ENCODE data around the gene SDC4.

Gene SDC4

DNA sequence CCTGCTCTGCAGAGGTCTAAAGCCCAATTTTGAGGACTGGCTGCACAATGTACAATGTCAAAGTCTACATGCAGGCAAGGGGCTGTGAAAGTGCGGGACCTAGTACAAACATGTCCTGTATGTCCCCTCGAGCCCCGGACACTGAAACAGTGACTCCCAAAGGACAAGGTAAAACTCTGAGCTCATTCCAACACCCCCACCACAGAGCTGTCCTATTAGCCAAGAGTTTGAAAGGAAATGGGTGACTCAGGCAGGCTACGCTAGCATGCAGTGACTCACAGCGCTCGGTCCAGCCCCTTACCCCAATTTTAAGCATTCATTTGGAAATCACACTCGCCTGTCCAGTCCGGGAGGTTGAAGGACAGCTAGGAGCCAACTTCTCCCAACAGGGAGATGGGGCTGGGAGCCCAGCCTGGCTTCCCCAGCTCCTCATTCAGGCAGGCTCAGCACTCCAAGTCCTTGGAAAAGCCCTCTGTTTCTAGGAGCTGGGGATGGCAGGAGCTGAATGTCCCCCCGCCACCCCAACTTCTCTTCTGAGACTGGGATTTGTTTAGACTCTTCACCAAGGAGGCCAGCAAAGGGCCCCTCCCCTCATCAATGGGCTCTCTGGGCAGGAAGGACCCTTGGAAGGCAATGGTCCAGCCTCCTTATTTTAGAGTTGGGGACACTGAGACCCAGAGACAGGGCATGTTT lies 3.9 kb downstream of the SDC4 start:
- no peak for DNase-seq (ENCODE audit: low read depth in 4 of 4, low spot score in 1 of 4)

DNA sequence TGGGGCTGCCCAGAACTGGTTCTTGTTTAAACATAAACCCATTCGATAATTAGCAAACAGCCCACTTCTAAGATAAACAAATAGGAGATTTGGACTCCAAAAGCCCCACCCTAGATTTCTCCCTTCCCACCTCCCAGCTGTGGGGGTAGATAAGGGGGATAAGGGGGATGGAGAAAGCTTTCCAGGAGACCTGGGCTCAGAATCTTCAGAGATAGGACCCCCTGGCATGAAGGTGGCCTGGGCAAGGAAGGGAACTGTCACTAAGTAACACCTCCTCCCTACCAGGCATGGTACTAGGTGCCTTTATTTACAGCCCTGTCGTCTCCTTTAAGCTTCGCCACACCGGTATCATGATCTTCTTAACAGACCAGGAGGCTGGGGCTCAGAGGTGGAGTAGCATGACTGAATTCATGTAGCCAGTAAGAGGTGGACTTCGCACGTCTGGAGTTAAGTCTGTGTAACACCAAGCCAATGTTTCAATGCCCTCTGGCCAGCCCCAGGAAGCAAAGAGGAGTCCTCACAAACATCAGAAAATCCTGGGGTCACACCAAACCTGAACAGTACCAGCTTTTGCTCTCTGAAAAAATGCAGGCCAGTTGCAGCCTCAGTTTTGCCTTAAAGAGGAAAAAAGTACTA lies 4.6 kb downstream of the SDC4 start:
- DNase-seq (ENCODE audit: low read depth in 4 of 4, low spot score in 1 of 4) = no peak

DNA sequence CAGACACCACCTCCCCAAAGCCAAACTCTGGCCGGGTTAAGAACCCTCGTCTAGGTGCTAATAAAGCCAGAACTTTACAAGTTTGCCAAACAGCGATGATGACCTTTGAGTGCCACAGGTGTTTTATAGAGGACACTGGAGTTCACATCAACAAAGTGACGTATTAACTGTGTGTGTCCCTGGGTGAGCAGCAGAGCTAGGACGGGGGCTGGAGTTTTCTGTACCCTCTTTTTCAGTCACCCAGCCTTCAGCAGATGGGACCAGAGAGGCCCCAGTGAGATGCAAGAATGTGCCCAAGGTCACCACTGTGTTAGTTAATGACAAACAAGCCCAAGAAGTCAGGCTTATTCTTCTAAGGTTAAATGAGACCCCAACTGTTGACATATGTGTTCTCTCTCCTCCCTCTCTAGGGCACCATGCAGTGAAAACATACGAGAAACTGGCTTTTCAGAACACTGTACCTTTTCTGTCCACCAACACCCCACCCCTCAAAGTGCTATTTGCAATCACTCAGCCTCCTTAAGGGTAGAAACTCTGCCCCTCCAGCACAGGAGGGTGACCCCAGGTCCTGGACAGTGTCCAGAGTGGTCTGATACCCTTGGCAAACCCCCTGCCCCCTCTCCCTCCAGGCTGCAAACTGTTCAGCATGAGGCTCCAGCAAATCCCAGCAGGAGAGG lies 5.2 kb downstream of the SDC4 start:
- no peak for DNase-seq (ENCODE audit: low read depth in 4 of 4, low spot score in 1 of 4)

DNA sequence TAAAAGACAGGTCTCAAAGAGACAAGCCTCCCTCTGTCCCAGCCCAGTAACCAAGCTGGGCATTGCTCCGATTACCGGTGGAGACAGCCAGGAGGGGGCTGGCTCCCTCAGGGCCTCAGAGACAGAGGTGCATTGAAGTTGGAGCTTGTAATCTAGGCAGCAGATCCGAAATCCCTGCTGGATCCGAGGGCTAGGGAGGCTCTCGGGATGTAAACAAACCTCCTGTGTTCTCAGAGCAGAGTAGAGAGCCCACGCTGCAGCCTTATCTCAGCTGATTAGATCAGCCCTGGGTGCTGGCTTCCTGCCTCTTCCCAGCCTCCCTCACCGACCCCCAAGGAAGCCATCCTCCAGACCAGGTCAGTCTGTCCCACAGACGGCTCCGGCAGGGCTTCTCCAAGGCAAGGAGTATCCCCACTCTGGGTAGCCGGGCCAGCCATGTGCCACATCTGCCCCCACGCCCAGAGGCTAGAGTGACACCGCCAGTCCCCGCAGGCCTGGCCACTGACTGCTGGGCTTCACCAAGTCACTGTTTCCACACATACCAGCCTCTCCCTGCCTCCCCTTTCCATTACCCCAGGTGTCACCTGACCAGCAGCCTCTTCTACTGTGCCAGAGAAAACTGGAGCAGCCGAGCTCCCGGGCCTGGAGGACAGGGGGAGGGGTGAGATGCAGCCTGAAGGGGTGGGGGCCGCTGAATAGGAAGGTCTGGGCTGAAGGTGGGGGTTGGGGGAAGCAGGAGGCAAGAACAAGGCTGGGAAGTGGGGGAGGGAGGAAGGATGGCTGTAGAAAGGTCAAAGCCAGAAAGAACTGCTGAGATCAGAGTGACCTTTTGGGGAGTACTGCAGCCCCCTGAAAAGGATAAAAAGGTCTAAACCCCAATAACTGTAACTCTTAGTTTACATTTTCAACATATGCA lies 6.0 kb downstream of the SDC4 start:
- DNase-seq (ENCODE audit: low read depth in 4 of 4, low spot score in 1 of 4) = no peak

DNA sequence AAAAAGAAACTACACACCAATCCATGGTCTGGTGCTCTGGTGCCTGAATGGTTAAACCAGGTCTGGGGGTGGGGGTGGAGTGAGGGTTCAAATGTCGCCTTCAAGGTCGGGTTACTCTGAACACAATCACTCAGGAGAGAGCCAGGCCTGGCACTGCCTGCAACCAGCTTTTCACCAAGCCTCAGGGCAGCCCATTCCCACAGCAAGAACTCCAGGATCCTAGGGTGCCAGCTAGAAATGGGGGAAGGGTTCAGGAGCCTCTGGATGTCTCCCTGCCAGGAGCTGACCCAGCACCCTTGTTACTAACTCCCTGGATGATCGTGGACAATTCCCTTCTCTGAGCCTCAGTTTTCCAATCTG lies 6.7 kb downstream of the SDC4 start:
- no peak for DNase-seq (ENCODE audit: low read depth in 4 of 4, low spot score in 1 of 4)

DNA sequence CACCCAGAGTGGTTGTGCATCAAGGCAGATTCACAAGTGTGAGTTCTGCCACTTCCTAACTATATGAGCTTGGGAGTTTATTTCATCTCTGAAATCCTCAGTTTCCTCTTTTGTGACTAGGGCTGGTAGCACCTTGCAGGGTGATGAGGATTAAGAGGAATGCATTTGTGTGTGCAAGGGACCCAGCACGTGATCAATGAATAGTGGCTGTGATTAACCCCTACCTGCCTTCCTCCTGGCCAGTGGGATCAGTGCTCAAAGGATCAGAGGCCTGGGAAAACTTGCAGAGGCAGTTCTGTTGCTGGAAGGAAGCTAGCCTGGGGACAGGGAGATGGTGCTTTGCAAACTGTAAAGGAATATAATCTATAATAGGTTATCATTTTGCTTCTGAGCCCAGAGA lies 7.3 kb downstream of the SDC4 start:
- DNase-seq (ENCODE audit: low read depth in 4 of 4, low spot score in 1 of 4) = no peak

DNA sequence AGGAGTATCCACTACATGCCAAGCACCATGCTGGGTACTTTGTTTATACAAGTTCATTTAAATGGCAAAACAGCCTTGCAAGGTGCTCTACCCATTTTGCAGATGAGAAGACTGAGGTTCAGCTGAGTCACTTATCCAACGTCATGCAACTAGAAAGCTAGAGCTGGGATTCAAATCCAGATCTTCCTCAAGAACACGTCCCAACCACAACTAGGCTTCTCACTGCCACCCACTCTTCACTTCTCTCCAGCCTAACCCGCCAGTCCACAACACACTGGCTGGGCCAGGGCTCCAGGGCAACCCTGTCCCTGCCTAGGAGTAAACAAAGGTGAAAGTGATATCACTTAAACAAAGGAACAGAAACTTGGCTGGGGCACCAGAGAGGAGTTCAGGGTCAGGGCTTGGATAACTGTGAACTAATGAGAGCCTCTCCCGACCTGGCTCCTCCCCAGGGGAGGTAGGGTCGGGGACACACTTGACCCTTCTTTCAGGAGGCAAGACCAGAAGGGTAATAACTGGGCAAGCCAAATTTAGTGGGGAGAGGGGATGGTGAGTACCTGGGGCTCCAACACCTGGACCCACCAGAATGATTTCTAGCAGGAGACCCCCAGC lies 7.9 kb downstream of the SDC4 start:
- no peak for DNase-seq (ENCODE audit: low read depth in 4 of 4, low spot score in 1 of 4)

DNA sequence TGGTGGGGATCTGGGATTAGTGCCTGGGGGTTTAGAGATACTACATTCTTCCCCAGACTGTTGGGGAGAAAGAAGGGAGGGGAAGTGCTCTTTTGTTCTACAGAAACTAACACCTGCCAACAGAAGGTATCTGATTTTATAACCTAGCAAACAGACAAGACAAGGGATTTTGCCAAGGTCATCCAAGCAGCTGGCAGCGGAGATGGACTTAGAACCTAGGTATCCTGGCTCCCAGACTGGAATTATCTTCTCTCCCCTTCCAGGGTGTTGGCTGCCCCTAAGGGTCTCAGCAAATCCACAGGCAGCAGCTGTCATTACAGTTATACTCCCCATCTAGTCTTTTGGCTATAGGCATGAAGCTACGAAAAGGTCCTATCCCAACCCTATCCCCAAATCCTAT lies 8.4 kb downstream of the SDC4 start:
- DNase-seq (ENCODE audit: low read depth in 4 of 4, low spot score in 1 of 4) = no peak

DNA sequence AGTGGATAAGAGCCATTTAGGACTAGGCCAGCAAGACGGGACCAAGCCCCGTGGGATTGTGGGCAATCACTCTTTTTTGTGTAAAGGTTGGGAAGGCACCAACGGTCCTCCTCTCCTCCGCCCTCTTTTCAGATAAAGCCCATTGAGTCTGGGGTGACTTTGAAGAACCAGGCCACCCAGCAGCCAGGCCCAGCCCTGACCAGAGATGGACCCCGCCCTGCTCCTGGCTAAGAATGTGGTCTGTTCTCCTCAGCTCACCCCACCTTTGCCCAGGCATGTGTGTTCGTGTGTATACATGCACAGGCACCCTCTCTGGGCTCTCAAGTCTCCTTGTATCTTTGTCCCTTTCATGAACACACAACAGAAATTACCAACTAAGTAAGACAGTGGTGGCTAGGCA lies 9.1 kb downstream of the SDC4 start:
- DNase-seq (ENCODE audit: low read depth in 4 of 4, low spot score in 1 of 4) = no peak

DNA sequence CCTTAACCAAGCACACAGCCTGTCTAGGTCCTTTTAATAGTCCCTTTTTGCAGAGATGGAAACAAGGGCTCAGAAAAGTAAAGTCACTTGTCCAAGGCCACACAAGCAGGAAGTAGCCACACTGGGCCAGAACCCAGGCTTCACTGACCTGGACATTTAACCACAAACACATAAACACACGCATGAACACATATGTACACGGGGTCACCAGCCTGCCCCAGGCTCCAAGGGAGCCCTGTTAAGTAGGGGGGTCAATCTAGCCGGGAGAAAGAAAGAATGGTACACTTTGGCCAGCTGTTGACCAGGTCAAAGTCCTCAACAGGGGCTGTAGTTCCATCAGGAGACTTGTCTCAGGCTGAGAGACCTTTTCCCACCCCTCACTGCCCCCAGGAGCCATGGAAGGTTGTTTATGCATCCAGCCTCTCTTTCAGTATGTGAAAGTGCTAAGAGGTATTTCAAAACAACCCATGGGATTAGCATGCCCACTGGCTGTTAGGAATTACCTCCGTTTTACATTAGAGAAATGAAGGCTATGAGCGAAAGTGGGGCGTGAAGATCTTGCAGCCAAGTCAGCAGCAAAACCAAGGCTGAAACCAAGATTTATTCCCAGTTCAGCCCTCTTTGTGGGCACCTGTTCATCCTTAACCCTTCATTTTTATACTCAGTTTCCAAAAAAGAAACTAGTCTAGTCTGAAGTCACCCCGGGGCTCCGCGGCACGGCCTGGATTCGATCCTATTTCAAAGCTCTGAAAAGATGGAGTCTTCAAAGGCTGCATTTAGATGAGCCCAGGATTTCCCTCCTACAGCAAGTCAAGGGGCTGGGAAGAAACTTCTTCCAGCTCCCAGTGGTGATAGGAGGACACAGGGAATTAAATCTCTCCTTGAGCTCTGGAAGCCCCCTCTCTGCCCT lies 9.8 kb downstream of the SDC4 start:
- no peak for DNase-seq (ENCODE audit: low read depth in 4 of 4, low spot score in 1 of 4)

DNA sequence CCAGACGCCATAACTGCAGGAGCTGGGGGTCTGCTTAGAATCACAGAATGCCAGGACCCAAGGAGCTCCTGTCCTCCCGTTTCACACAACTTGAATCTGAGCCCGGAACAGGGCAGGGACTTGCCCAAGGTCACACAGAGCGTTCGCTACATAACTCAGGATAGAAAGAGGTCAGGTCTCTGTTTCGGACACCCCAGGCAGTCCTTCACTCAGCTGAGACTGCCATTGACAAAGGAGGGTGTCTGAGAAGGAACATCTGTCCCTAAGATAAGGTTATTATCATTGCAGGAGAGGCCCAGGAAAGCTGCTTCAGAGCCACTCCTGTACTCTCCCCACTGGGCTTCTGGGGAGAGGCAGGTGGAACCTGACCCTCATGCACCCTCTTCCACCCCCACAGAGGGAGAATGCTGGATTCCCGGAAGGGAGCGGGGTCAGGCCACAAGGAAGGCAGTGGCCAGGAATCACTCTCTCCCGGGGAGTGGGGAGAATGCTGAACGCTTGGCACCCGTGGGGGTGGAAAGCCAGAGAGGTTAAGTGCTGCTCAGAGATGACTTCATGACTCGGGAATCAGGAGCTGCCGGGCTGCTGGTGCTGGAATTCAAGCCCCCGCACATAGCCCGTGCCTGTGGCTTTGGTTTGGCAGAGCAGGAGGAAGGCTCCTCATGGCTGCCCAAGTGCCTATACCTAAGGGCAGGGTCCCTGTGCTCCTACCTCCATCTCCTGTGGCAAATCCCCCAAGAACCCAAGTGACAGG lies 10.7 kb downstream of the SDC4 start:
- no peak for DNase-seq (ENCODE audit: low read depth in 4 of 4, low spot score in 1 of 4)

DNA sequence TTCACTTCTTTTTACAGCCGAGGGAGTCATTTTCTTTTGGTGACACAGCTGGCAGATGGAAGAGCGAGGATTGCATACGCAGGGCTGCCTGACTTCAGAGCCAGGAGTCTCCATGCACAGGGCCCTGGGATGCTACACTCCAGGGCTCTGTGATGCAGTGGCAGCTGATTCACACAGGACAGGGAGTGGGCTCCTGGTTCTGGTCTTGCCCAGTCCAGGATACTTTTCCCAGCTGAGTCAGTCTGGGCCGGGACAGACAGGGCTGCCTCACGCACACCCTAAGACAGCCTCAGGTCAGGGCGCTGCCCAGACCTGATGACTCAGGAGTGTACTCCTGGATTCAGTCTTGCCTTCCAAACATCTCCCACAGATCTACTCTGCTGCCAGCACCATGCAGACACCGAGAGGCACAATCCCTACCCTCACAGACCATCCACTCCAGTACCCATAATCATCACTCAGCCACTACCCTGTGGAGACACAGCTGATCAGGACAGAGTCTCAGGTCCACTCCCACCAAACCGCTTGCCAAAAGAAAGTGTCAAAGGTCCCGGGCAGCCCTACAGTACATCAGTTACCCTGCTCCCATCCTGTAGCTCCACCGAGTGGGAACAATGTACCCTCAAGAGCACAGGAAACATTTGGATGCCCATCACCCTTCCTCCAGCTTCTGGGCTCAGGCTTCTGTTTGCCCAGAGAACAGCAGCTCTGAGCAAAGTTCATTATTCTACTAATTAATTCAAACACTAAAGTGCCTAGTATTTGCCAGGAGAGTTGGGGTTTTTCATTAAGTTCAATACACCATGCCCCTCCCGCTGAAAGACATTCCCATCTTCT lies 11.5 kb downstream of the SDC4 start:
- no peak for DNase-seq (ENCODE audit: low read depth in 4 of 4, low spot score in 1 of 4)

DNA sequence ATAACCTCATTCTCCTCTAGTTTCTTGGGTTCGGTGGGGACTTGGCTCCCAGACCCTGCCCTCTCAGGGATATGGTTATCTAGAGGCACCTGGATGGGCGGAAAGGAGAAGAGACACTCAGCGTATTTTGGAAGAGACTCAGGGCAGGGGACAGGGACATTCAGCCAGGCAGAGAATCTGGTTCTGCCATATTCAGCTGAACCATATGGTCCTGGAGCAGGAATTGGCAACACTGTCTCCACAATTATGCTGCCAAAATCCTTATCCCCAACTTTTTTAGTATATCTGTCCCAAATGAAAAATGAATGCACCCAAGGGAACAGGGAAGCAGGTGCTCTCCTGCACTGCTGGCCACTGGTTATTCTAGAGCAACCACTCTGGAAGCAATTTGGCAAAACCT lies 17.7 kb downstream of the SDC4 start:
- DNase-seq (ENCODE audit: low read depth in 4 of 4, low spot score in 1 of 4) = no peak

DNA sequence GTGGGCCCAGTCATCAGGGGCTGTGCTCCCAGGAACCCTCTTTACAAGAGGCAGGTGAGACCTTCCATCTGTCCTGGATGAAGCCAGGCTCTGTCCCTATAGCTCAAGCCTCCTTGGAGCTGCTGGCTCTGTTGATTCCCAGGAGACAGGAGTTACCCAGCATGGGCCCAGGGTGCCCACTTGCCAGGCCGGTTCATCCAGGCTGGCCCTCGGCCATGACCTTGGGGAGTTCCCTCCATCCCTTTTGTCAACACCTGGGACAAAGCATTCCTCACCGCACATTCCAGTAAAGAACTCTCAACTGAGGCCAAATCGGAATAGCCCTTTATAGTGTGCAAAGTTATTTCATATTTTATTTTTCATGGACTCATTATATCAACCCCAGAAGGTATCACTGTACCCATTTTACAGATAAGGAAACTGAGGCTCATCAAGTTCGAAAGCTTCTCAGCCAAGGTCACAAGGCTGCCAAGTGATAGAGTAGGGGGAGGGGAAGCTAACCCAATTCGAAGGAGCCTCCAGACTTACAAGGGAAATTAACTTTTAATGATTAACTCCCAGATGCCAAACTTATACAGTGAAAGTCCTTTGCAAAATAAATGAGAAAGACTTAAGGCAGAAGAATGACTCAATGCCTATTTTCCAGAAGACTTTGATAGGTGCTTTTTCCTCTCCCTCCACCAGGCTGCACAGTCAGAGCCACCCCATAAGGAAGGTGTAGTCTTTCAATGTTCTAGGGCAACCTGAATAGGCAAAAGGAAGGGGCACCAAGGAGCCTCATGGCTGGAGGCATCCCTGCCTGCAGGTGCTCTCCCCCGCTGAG lies 18.5 kb downstream of the SDC4 start:
- DNase-seq (ENCODE audit: low read depth in 4 of 4, low spot score in 1 of 4) = no peak

DNA sequence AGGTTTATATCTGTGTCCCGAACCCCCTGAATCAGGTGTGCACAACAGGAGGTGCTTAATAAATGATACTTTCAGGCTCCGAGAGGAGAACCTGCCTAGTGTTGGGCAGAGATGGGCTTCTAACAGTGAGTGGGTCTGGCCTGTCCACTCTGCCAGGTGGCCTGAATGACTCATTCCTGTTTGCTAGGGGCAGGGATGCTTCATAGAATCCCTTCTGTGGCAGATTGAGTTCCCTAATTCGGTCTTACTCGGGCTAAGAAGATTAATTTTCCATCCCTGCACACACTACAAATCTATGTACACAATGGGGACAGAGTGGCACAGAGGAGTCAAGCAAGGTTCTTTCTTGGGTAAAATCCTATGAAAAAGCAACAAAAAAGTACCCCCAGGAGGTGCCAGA lies 19.8 kb downstream of the SDC4 start:
- DNase-seq (ENCODE audit: low read depth in 4 of 4, low spot score in 1 of 4) = no peak

DNA sequence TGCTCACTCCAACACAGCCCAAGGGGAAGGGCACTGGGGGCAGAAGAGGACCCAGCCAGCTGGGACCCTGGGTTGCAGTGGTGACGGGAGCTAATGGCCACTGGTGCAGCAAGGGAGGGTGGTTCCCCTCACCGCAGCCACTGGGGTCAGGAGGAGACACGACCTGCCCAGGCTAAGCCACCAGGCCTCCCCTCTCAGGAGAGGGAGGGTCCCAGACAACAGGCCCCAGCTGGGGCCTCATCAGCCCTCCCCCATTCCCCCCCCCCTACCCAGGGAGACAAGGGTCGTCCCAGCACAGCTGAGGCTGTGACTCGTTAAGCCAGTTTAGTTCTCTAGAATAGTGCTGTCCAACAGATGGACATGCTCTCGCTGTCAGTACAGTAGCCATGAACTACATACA lies 22.9 kb downstream of the SDC4 start:
- no peak for DNase-seq (ENCODE audit: low read depth in 4 of 4, low spot score in 1 of 4)

DNA sequence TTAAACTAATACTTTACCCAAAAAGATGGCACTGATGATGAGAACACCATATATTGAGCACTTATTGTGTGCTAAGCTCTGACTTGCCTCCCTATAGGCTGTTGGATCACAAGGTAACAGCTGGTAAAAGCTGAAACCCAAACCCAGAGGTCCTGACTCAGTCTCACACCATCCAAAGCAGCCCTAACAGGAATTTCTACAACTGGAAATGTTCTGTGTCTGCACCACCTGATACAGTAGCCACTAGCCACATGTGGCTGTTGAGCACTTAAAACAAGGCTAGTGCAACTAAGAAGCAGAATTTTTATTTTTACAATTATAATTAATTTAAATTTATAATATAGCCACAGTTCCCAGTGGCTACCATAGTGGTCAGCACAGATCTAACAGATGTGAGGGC lies 24.5 kb downstream of the SDC4 start:
- DNase-seq (ENCODE audit: low read depth in 4 of 4, low spot score in 1 of 4) = no peak

DNA sequence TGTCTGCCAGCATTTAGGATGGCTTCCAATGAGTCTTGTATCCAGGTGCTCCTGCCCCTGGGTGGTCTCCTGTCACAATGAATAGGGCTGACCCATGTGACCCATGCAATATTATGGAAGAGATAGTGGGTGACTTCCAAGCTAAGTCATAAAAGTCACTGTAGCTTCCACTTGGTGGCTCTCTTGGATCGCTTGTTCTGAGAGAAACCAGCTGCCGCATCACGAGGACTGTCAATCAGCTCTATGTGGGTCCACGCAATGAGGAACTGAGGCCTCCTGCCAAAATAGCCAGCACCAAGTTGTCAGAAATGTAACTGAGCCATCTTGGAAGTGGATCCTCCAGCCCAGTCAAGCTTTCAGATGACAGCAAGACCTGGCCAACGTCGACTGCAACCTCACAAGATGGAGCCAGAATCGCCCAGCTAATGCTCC lies 25.3 kb downstream of the SDC4 start:
- DNase-seq (ENCODE audit: low read depth in 4 of 4, low spot score in 1 of 4) = no peak

Data from stimulated activated CD4-positive, alpha-beta T cell treated with anti-CD3 and anti-CD28 coated beads, Interleukin-1b, Interleukin-23, amount 100 ng/mL, for 24 hours (primary cell).